ENCODE measurements around the gene RPS18. TPM values are rescaled to one million over a fixed set of nuclear protein-coding genes. Genes with fewer than 3 reads are reported as not detected.
"Not testable (repeated sequence)": the region's sequence is repeated elsewhere in the genome, so short reads cannot be mapped to it uniquely, and the experiment has no call there.

RPS18 gene
- total and polyA plus RNA-seq, 2 experiments from 2014 or later: 1,924 to 2,521 TPM

GRCh38 chr6:33272275-33273128, 627 bp downstream of the RPS18 start:
- Histone ChIP-seq H3K36me3 (ENCODE audit: low read depth) (peaks cover 45% of the 10 kb centered on the region), H3K9ac (peak overlapping the region; percentile 88), H3K9me2 (ENCODE audit: insufficient read depth) (no peaks in the 10 kb centered on the region), H3F3A (ENCODE audit: insufficient read depth) (peaks cover 49% of the 10 kb centered on the region), H3K27me3 (replicated peaks; ENCODE audit: insufficient read depth) (no peaks in the 10 kb centered on the region), H3K4me1 (ENCODE audit: insufficient read depth) (peaks cover 39% of the 10 kb centered on the region), H3K79me2 (ENCODE audit: insufficient read depth) (peaks cover 73% of the 10 kb centered on the region), H2AFZ (peak overlapping the region; percentile 86; the same call in 1 of the 2 replicates), H3K9me3 (ENCODE audit: low read depth) (no peaks in the 10 kb centered on the region), H3K27ac (peak overlapping the region; percentile 81), H3K4me3 (peak overlapping the region; percentile 79), H3K4me2 (ENCODE audit: unreplicated experiment) (peak overlapping the region; percentile 98), H4K20me1 (ENCODE audit: insufficient read depth) (peaks cover 4% of the 10 kb centered on the region; the same call in 1 of the 2 replicates)
- WGBS, 2 experiments (ENCODE audit: low coverage in 1 of 2, low lambda C conversion rate in 2 of 2, missing lambda C conversion rate in 2 of 2): 8 to 13% methylated on average over 22 of the region's 22 CpGs
- TF ChIP-seq EZH2phosphoT487 (IDR thresholded peaks at IDR 0.05; ENCODE audit: insufficient read depth, low read depth) (no peak), EZH2 (IDR thresholded peaks at IDR 0.05; ENCODE audit: insufficient read depth, poor library complexity, severe bottlenecking) (no peak)
- in situ Hi-C loops (cut with MboI): no loop called here
- DNase-seq: no peak

DNA sequence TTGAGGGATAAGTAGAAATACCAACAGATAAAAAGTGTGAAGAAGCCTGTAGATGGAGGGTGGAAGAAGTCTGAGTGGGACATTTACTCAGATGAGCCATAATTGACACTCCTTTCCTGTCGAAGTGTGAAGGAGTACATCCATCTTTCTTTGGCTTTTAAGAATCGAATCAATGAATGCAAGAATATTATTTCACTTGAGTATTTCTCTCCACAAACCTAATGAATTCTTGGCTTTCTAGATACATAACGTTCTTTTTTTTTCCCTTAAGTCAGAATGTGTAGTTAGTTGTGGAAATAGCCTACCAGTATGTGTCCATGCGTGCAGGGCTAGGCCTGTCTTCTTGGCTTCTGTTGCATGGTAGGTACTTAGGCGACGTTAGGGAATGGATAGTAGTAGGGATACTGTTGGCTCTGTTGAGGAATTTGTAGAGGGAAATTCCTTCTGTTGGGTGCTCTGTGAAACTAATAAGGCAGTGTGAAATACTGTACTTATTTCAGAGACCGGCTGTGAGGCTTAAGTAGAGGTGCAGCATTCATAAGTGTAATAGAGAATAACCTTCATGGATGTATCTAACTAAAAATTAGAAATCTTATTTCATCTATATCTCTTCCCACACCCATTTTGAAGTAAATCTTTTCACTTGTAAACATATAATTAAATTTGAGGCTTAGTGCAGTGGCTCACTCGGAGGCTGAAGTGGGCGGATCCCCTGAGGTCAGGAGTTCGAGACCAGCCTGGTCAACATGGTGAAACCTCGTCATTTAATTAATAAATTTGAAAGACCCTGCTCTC, 1.5 kb downstream of the RPS18 start:
- TF ChIP-seq EZH2 (IDR thresholded peaks at IDR 0.05; ENCODE audit: insufficient read depth, poor library complexity, severe bottlenecking) (no peak), EZH2phosphoT487 (IDR thresholded peaks at IDR 0.05; ENCODE audit: insufficient read depth, low read depth) (no peak)
- peak overlapping the region; percentile 81 for H3K27ac ChIP-seq
- H3K9me3 ChIP-seq (ENCODE audit: low read depth): no peaks in the 10 kb centered on the region
- H3K27me3 ChIP-seq (replicated peaks; ENCODE audit: insufficient read depth): no peaks in the 10 kb centered on the region
- H3K79me2 ChIP-seq (ENCODE audit: insufficient read depth): peaks cover 73% of the 10 kb centered on the region
- DNase-seq: no peak
- H2AFZ ChIP-seq: no peak overlapping the region
- H3K9ac ChIP-seq: peak overlapping the region; percentile 88
- peaks cover 39% of the 10 kb centered on the region for H3K4me1 ChIP-seq (ENCODE audit: insufficient read depth)
- 60 to 64% methylated on average over 11 of the region's 11 CpGs for WGBS, 2 experiments (ENCODE audit: low coverage in 1 of 2, low lambda C conversion rate in 2 of 2, missing lambda C conversion rate in 2 of 2)
- H3K36me3 ChIP-seq (ENCODE audit: low read depth): peaks cover 40% of the 10 kb centered on the region
- no peaks in the 10 kb centered on the region for H3K9me2 ChIP-seq (ENCODE audit: insufficient read depth)
- H3K4me3 ChIP-seq: peak overlapping the region; percentile 79
- H3F3A ChIP-seq (ENCODE audit: insufficient read depth): peaks cover 57% of the 10 kb centered on the region
- peak overlapping the region; percentile 98 for H3K4me2 ChIP-seq (ENCODE audit: unreplicated experiment)
- peaks cover 4% of the 10 kb centered on the region; the same call in 1 of the 2 replicates for H4K20me1 ChIP-seq (ENCODE audit: insufficient read depth)
- in situ Hi-C loops (cut with MboI): no loop called here

- Histone ChIP-seq H3K79me2 (ENCODE audit: insufficient read depth) (peaks cover 65% of the 10 kb centered on the region), H4K20me1 (ENCODE audit: insufficient read depth) (peaks cover 4% of the 10 kb centered on the region; the same call in 1 of the 2 replicates), H3K4me1 (ENCODE audit: insufficient read depth) (peaks cover 39% of the 10 kb centered on the region), H3K36me3 (ENCODE audit: low read depth) (peaks cover 40% of the 10 kb centered on the region), H3K27me3 (replicated peaks; ENCODE audit: insufficient read depth) (no peaks in the 10 kb centered on the region), H3K9me3 (ENCODE audit: low read depth) (no peaks in the 10 kb centered on the region), H2AFZ (no peak overlapping the region), H3K9me2 (ENCODE audit: insufficient read depth) (no peaks in the 10 kb centered on the region), H3K27ac (peak overlapping the region; percentile 81), H3K9ac (peak overlapping the region; percentile 88), H3K4me3 (peak overlapping the region; percentile 79), H3F3A (ENCODE audit: insufficient read depth) (peaks cover 57% of the 10 kb centered on the region), H3K4me2 (ENCODE audit: unreplicated experiment) (peak overlapping the region; percentile 98)
- TF ChIP-seq EZH2 (IDR thresholded peaks at IDR 0.05; ENCODE audit: insufficient read depth, poor library complexity, severe bottlenecking) (no peak), EZH2phosphoT487 (IDR thresholded peaks at IDR 0.05; ENCODE audit: insufficient read depth, low read depth) (no peak)
- DNase-seq: no peak
- WGBS, 2 experiments (ENCODE audit: low coverage in 1 of 2, low lambda C conversion rate in 2 of 2, missing lambda C conversion rate in 2 of 2): 55 to 61% methylated on average over 14 of the region's 14 CpGs
- in situ Hi-C loops (cut with MboI): no loop called here
Observed at GRCh38 chr6:33273924-33274902, 2.3 kb downstream of the RPS18 start.

- H3K36me3 ChIP-seq (ENCODE audit: low read depth): peaks cover 40% of the 10 kb centered on the region
- peaks cover 35% of the 10 kb centered on the region for H3K4me1 ChIP-seq (ENCODE audit: insufficient read depth)
- H4K20me1 ChIP-seq (ENCODE audit: insufficient read depth); H3K9me2 ChIP-seq (ENCODE audit: insufficient read depth); in situ Hi-C loops (cut with MboI); H3K27me3 ChIP-seq (replicated peaks; ENCODE audit: insufficient read depth); H3K9me3 ChIP-seq (ENCODE audit: low read depth); DNase-seq; H2AFZ ChIP-seq: not testable (repeated sequence)
- H3K27ac ChIP-seq: peak overlapping the region; percentile 81
- H3K9ac ChIP-seq: peak overlapping the region; percentile 88
- peak overlapping the region; percentile 61 for H3K4me3 ChIP-seq
- 80% methylated on average over 16 of the region's 16 CpGs for whole genome bisulfite sequencing, 2 experiments (ENCODE audit: low coverage in 1 of 2, low lambda C conversion rate in 2 of 2, missing lambda C conversion rate in 2 of 2)
- H3F3A ChIP-seq (ENCODE audit: insufficient read depth): peaks cover 57% of the 10 kb centered on the region
- H3K79me2 ChIP-seq (ENCODE audit: insufficient read depth): peaks cover 47% of the 10 kb centered on the region
- H3K4me2 ChIP-seq (ENCODE audit: unreplicated experiment): peak overlapping the region; percentile 98
Observed at GRCh38 chr6:33275795-33276580, 4.1 kb downstream of the RPS18 start.
